Measurements from ENCODE around the gene CKM.

Gene CKM

DNA sequence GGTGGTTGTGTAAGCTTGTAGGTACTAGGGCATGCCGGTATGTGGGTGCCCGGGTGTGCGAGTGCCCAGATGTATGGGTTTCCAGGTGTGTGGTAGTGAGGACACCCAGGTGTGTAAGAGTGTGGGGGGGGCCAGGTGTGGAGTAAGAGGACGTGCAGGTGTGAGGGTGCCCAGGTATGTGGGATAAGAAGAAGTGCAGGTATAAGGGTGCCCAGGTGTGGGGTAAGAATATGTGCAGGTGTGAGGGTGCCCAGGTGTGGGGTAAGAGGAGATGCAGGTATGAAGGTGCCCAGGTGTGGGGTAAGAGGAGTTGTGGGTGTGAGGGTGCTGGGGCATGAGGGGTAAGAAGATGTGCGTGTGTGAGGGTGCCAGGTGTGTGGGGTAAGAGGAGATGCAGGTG is 57.3 kb downstream of the CKM start:
- H3K4me1 Mint-ChIP-seq, result peaks cover 12% of the 10 kb centered on the region
- ATAC-seq, result no peak
- H3K4me3 Mint-ChIP-seq, result no peak overlapping the region
- peaks cover 16% of the 10 kb centered on the region for H3K36me3 Mint-ChIP-seq
- no peaks in the 10 kb centered on the region for H3K9me3 Mint-ChIP-seq
- H3K27me3 Mint-ChIP-seq, result no peaks in the 10 kb centered on the region
- no peak overlapping the region for H3K27ac Mint-ChIP-seq

DNA sequence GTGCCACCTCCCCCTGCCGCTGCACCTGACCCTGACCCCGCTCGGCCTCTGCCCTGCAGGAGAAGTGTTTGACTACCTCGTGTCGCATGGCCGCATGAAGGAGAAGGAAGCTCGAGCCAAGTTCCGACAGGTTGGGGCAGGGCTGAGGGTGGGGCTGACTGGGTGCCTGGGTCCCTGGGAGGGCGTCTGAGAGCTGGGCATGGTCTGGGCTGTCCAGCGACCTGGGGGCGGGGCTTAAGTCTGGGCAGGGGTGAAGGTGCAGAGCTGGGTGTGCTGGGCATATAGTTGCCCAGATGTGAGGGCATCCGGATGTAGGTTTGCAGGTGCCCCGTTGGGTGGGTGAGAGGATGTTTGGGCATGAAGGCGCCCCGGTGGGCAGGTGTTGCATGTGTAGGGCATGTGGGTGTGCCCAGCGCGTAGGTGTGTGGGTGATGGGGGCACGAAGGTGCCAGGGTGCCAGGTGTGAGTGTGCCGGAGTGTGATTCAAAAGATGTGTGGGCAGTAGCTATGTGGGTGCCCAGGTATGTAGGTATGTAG is 57.8 kb downstream of the CKM start:
- Mint-ChIP-seq H3K36me3 (peaks cover 16% of the 10 kb centered on the region), H3K27me3 (no peaks in the 10 kb centered on the region), H3K9me3 (no peaks in the 10 kb centered on the region), H3K4me3 (no peak overlapping the region), H3K27ac (no peak overlapping the region), H3K4me1 (peaks cover 12% of the 10 kb centered on the region)
- ATAC-seq, result no peak

DNA sequence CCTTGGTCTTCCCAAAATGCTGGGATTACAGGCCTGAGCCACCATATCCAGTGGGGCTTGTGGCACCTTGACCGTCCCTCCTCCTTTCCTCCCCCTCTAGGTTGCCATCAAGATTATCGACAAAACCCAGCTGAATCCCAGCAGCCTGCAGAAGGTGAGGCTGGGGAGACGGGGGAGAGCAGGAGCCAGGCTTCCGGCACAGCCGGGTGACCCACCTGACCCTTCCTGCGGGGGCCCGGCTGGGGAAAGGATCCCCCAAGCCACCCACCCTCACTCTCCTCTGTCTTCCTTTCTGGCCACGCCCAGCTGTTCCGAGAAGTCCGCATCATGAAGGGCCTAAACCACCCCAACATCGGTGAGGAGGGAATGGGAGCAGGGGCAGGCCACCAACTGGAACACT is 59.7 kb downstream of the CKM start:
- Mint-ChIP-seq H3K27me3 (no peaks in the 10 kb centered on the region), H3K36me3 (peaks cover 11% of the 10 kb centered on the region), H3K4me3 (no peak overlapping the region), H3K4me1 (peaks cover 12% of the 10 kb centered on the region), H3K27ac (no peak overlapping the region), H3K9me3 (no peaks in the 10 kb centered on the region)
- no peak for ATAC-seq

DNA sequence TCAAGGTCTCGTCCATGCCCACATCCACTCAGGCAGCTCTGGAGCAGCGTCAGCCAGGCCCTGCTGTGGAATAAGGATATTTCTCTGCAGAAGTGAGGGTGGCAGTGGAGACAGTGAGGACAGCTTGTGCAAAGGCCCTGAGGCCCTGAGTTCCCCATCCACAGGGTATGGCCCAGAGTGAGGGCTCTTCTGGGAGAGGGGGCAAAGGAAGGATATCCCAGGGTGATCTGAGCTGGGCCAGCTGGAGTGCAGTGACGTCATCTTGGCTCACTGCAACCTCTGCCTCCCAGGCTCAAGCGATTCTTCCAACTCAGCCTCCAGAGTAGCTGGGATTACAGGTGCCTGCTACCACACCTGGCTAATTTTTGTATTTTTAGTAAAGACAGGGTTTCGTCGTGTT is 60.1 kb downstream of the CKM start:
- ATAC-seq, result no peak
- Mint-ChIP-seq H3K4me3 (no peak overlapping the region), H3K27ac (no peak overlapping the region), H3K27me3 (no peaks in the 10 kb centered on the region), H3K36me3 (peaks cover 11% of the 10 kb centered on the region), H3K4me1 (peaks cover 12% of the 10 kb centered on the region), H3K9me3 (no peaks in the 10 kb centered on the region)

DNA sequence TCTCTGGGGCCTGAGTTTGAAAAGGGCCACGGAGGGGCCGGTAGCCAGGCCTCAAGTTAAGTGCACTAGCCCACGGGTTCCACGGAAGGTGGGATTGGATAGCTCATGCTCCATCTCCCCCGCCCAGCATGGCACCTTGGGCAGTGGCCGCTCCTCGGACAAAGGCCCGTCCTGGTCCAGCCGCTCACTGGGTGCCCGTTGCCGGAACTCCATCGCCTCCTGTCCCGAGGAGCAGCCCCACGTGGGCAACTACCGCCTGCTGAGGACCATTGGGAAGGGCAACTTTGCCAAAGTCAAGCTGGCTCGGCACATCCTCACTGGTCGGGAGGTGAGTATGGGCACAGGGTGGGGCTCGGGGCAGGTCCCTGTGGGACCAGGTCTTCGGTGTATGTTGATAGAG is 63.8 kb downstream of the CKM start:
- H3K36me3 Mint-ChIP-seq, result no peaks in the 10 kb centered on the region
- H3K4me3 Mint-ChIP-seq, result no peak overlapping the region
- H3K9me3 Mint-ChIP-seq, result no peaks in the 10 kb centered on the region
- peaks cover 26% of the 10 kb centered on the region for H3K4me1 Mint-ChIP-seq
- ATAC-seq, result no peak
- no peaks in the 10 kb centered on the region for H3K27me3 Mint-ChIP-seq
- H3K27ac Mint-ChIP-seq, result no peak overlapping the region

DNA sequence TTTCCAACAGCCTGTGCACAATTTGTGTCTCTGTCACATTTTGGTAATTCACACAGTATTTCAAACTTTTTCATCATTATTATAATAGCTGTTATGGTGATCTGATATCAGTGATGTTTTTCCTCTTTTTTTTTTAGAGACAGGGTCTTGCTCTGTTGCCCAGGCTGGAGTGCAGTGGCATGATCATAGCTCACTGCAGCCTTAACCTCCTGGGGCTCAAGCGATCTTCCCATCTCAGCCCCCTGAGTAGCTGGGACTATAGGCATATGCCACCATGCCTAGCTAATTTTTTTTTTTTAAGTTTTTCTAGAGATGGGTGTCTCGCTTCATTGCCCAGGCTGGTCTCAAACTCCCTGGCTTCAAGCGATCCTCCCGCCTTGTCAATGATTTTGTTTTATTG is 65.8 kb downstream of the CKM start:
- Mint-ChIP-seq H3K9me3 (no peaks in the 10 kb centered on the region), H3K4me1 (peaks cover 47% of the 10 kb centered on the region), H3K27ac (no peak overlapping the region), H3K27me3 (no peaks in the 10 kb centered on the region), H3K4me3 (no peak overlapping the region), H3K36me3 (no peaks in the 10 kb centered on the region)
- no peak for ATAC-seq

Measured in stimulated activated memory B cell treated with anti-CD40 and anti-IgM and Interleukin-4, amounts not matched to agents 10 μg/mL and 1 μg/mL and 100 μg/mL, for 72 hours (primary cell).